Tibial nerve (tissue), 4 donors: ENCODE results near the gene SBNO2.

Experiments used
- EP300 ChIP-seq, 2 donors: sonication (generic); formaldehyde crosslinking; IDR thresholded peaks; one replicate each; pipeline ENCODE4 v1.6.1; 2017; ENCODE audit warnings: antibody characterized with exemption in 2 of 2, mild to moderate bottlenecking in 1 of 2
- POLR2A ChIP-seq, 2 donors: fragments of 450-650 bp; IDR thresholded peaks; one replicate each; pipeline ENCODE4 v1.6.1; 2017; ENCODE audit warnings: antibody characterized with exemption in 2 of 2, mild to moderate bottlenecking in 2 of 2, moderate library complexity in 2 of 2
- TF ChIP-seq, protein P1 (sequence below), 5 experiments: fragments of 200-600 bp in 3 of 5; fragments of 450-650 bp in 2 of 5; sonication (generic) in 3 of 5; IDR thresholded peaks; one replicate each; pipeline ENCODE4 v1.5.1; 2016 to 2019; ENCODE audit warnings: antibody characterized with exemption in 5 of 5, mild to moderate bottlenecking in 3 of 5, moderate library complexity in 2 of 5

DNA sequence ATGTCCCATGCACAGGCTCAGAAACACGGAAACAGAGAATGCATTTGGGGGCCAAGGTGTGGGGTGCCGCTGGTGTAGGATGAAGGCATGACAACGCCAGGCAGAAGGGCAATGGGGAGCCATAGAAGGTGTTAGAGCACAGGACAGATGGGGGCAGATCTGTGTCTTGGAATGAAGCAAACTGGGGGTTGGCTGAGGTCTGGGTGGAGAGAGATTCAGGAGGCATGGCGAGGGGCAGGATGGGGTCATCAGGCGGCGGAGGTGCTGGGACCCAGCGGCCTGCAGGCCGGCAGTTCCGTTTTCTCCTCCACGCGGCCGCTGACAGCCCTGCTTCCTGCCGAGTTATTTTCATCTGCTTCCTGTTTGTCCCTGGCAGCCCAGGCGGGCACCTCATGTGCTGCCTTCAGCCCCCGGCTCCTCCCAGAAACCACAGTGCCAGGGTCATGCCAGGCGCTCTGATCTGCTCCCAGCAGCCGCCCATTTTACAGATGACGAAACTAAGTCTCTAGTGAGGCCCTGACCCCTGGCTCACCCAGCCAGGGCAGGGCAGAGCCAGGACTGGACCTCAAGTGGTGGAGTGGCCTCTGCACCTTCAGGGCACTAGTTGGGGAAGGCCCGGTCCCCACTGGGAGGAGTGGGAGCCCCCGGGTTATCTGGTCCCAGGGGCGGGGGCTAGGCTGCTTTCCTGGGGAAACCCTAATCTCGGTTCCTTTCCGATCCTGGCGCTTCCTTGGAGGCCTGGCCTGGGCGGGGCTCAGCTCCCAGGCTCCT, 104.9 kb downstream of the SBNO2 start:
- TF ChIP-seq, protein P1, sequence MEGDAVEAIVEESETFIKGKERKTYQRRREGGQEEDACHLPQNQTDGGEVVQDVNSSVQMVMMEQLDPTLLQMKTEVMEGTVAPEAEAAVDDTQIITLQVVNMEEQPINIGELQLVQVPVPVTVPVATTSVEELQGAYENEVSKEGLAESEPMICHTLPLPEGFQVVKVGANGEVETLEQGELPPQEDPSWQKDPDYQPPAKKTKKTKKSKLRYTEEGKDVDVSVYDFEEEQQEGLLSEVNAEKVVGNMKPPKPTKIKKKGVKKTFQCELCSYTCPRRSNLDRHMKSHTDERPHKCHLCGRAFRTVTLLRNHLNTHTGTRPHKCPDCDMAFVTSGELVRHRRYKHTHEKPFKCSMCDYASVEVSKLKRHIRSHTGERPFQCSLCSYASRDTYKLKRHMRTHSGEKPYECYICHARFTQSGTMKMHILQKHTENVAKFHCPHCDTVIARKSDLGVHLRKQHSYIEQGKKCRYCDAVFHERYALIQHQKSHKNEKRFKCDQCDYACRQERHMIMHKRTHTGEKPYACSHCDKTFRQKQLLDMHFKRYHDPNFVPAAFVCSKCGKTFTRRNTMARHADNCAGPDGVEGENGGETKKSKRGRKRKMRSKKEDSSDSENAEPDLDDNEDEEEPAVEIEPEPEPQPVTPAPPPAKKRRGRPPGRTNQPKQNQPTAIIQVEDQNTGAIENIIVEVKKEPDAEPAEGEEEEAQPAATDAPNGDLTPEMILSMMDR (IDR thresholded peaks at IDR 0.05) = no peak
- TF ChIP-seq EP300 (IDR thresholded peaks at IDR 0.05) = peak in 1 of 2 donors; percentile 59
- TF ChIP-seq POLR2A (IDR thresholded peaks at IDR 0.05) = no peak
